Vagina (tissue), 2 donors: ENCODE results near the gene GANC.

Experiments
- POLR2A ChIP-seq, 2 donors: fragments of 450-650 bp; IDR thresholded peaks; one replicate each; pipeline ENCODE4 v1.6.1; 2017; ENCODE audit warnings: antibody characterized with exemption in 2 of 2, mild to moderate bottlenecking in 2 of 2, moderate library complexity in 2 of 2
- POLR2AphosphoS5 ChIP-seq, 2 donors: sonication (generic); formaldehyde crosslinking; IDR thresholded peaks; one replicate each; pipeline ENCODE4 v1.9.0; 2017; ENCODE audit warnings: antibody characterized with exemption in 2 of 2, mild to moderate bottlenecking in 2 of 2, low read depth in 1 of 2; ENCODE audit not compliant: insufficient read depth in 1 of 2

DNA sequence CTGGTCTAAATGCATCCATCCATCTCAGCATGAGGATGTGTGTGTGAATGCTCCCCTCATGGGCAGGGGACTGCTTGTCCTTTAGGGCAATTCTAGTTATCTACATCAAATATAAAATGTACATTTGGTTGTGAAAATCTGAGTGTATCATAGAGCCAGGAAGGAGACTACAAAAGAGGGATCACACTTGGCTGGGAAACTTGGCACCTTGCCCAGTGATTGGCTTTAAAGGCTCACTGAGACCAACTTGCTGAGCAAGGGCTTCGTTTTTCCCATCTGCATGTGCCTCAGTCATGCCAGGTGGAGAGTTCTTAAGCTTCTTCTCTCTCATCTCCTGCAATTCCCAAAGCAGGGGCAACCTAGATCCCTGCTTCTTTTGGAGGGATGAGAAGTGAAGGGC, 91.5 kb downstream of the GANC start:
- TF ChIP-seq POLR2A (IDR thresholded peaks at IDR 0.05), result no peak
- TF ChIP-seq POLR2AphosphoS5 (IDR thresholded peaks at IDR 0.05; ENCODE audit: insufficient read depth in 1 of 2, low read depth in 1 of 2), result no peak
